HG02763 (cell line): Measurements from ENCODE around the gene CCSER1.

Experiments used
- ATAC-seq: cut with Tn5 transposase; IDR thresholded peaks from one replicate; pipeline ENCODE4 v1.9.1; 2021; ENCODE audit warnings: mild to moderate bottlenecking, moderate library complexity; ENCODE audit not compliant: unreplicated experiment

CCSER1 gene

GRCh38 chr4:90127706-90128345 is 632 bp downstream of the CCSER1 start:
- peak; percentile 23 for ATAC-seq

- no peak for ATAC-seq
Observed at GRCh38 chr4:90128961-90129495, 1.8 kb downstream of the CCSER1 start.

GRCh38 chr4:90130076-90130475 is 2.9 kb downstream of the CCSER1 start:
- ATAC-seq: no peak

- no peak for ATAC-seq
Observed at GRCh38 chr4:90137555-90137954, 10.4 kb downstream of the CCSER1 start.

- no peak for ATAC-seq
Observed at GRCh38 chr4:90142081-90142480, 14.9 kb downstream of the CCSER1 start.

- no peak for ATAC-seq
Observed at GRCh38 chr4:90145319-90145718, 18.1 kb downstream of the CCSER1 start.

- ATAC-seq: no peak
Observed at GRCh38 chr4:90146306-90146705, 19.1 kb downstream of the CCSER1 start.

DNA sequence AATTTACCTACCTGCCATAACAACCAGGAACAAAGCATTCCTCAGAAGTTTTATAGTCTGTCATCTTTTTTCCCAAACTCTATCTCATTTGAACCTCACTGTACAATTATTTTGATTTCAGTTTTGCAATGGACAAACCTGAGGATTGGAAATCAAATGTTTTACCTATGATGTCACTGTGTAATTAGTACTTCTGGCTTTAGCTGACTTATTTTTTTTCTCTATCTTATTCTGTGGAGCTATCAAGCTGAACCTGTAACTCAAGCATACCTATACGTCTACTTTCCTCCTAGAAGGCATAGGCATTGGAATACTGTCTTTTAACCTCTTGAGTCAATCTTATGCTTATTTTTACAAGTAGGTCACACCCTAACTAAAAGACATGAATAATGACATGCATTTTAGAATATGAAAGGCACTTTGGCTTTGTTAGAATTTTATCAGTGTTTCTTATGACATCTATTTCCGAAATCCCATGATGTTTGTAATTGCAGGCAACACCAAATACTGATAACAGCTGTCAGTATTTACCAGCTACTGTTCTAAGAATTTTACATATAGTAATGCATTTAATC is 21.5 kb downstream of the CCSER1 start:
- ATAC-seq: no peak

DNA sequence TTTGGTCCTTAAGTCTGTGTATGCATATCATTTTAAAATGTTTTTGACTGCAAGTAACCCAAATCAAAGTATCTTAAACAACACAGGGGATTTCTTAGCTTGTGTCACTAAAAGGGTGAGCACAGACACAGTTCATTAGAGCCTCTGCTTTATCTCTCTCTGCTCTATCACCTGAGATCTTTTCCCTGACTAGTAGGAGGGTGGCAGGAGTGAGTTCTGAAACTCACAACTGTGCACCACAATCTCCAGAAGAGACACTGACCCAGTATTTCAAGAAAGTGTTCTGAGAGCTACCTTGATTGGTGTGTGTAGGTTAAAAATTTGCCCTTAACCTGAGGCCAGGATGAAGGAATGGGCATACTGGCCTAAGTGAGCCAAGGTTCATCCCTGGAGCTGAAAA is 24.8 kb downstream of the CCSER1 start:
- ATAC-seq: no peak

DNA sequence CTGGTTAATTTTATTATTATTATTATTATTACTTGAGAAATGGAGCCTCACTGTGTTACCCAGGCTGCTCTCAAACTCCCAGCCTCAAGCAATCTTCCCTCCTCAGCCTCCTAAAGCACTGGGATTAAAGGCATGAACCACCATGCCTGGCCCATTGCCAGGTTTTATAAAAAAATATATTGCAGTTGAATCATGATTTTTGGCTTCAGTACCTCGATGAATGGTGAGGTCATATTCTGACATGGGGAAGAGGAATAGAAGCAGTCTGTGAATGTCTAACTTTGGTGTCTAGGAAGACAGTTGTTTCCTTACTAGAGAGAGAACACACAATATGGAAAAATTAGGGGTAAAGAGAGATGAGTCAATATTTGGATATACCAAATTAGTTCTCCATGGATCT is 32.0 kb downstream of the CCSER1 start:
- ATAC-seq: no peak

DNA sequence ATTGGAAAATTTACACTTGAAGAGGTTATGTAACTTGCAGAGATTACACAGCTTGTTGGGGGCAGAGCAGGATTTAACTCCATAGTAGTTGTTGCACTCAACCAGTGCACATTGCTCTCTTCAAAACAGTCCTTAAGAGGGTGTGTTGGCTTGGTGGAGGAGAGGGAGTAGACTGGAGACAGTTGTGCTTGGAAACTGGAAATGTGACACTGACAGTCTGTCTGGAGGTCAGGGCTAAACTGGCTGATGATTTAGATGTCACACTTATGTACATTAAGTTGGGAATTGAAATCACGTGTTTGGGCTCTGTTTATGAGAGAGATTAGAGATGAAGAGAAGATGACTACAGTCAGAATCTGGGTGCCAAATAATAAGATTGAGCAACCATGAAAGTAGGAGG is 32.9 kb downstream of the CCSER1 start:
- ATAC-seq: no peak

DNA sequence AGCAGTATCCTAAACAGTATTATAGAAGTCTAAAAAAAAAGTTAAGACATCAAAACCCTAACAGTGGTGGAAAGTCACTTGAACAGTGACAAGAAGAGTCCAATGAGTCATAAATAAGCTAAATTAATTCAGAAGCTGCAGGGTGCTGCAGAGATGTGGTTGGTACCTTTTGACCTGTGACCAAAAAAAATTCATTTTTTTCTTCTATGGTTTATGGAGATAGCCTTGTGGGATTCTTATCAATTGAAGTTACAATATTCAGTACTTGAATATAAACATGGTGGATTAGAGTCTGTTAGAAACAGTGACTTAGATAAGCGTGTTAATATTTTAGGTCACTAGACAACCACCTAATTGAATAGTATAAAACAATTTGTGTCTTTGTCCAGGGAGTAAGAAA is 35.4 kb downstream of the CCSER1 start:
- ATAC-seq: no peak

GRCh38 chr4:90163872-90164271 is 36.7 kb downstream of the CCSER1 start:
- ATAC-seq: no peak

- ATAC-seq: no peak
Observed at GRCh38 chr4:90165883-90166282, 38.7 kb downstream of the CCSER1 start.

GRCh38 chr4:90171491-90171890 is 44.3 kb downstream of the CCSER1 start:
- ATAC-seq: no peak

DNA sequence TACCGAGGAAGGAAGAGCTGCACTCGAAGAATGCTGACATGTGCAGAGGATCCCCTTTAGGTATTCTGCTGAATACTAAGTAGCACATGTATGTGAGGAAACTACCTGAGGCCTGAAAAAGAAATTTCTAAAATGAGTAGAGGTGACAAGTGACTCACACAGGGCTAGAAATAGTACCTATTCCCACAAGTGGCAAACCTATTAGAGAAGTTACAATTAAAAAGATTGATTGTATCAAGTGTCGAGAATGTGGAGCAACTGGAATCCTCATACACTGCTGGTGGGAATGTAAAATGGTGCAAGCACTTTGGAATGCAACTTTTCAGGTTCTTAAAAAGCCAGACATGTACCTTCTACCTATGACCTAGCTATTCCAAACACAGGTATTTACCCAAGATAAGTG is 47.4 kb downstream of the CCSER1 start:
- no peak for ATAC-seq

DNA sequence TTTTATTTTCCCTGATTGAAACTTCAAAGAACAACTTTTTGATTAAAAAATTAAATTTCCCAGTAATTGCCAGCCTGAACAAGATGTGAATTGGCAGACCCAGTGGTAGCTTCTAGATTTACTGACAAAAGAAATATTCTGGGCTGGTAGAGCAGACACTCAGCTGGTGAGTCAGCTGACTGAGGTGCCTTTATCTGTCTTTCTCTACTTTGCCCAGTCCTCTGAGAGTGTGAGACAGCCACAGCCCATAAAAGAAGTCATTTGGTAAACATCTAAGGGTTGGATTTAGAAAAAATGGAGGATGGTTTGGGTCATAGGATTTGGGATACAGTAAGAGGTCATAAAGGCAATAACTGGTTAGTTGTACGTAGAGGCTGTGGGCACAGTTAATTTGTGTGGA is 54.5 kb downstream of the CCSER1 start:
- ATAC-seq: no peak

- ATAC-seq: no peak
Observed at GRCh38 chr4:90183254-90183653, 56.1 kb downstream of the CCSER1 start.

DNA sequence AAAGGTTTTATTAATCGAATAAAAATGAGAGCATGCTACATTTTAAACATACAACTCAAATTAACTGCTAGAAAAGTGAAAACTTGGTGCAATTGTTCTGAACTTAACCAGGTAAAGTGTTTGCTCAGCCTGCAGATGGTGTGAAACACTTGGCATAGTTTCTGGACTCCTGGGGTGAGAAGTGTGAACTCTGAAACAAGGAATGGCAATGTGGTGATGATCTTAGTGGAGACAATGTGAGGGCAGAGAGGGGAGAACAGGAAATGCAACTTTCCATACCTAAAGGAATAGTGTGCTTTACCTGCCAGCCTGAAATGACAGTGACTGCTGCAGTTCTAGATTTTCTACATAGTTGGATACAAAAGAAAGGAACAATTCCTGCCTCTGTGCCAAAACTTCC is 57.4 kb downstream of the CCSER1 start:
- no peak for ATAC-seq

- no peak for ATAC-seq
Observed at GRCh38 chr4:90185416-90185815, 58.2 kb downstream of the CCSER1 start.

GRCh38 chr4:90186229-90186628 is 59.0 kb downstream of the CCSER1 start:
- no peak for ATAC-seq

DNA sequence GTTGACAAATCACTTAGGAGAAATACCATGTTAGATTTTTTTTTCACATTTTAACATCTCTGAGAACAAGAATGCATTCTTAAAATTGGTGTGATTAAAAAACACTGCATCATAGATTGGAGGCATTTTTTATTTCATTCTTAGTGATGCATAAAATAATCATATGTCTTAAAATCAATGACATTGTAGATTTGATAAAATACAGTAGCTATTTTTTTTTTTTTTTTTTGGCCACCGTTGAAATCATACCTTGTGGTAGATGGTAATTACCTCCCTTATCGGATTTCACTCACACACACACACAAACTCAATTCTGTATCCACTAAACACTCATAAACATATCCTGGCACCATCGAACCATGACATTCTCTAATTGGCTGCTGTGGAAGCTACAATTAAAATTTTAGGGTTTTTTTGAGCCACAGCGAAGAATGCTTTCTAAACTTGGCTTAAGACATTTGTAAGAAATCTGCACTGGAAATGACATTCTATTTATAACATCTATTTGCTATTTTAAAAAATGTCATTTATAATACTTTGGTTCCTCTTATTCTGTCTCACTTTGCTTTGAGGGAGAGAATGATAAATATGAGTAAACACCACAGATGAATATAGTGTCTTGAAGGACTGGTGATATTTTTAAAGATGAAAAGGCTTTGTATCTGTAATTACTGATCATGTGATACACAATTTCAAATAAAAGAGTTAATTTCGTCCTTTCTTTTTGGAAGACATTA is 60.1 kb downstream of the CCSER1 start:
- no peak for ATAC-seq
